H9 (cell line): ENCODE data around the gene ITGAE. TPM values are rescaled to one million over a fixed set of nuclear protein-coding genes. Genes with fewer than 3 reads are reported as not detected.

Source experiments
- DNase-seq: peaks from one replicate; pipeline ENCODE4 v3.0.0-alpha.2; 2017
- H2AFZ ChIP-seq: one replicate; pipeline ENCODE4 v1.6.1; 2013; ENCODE audit warnings: mild to moderate bottlenecking, low read length, control low read depth, moderate library complexity
- H2AK5ac ChIP-seq: 2 replicates; pipeline ENCODE4 v1.6.1; 2013; ENCODE audit warnings: low read length, control low read depth, mixed read lengths; ENCODE audit not compliant: insufficient read length
- H2BK120ac ChIP-seq: one replicate; pipeline ENCODE4 v1.6.1; 2013; ENCODE audit warnings: low read depth, mild to moderate bottlenecking, low read length, control low read depth, inconsistent platforms; ENCODE audit not compliant: poor library complexity, severe bottlenecking
- H2BK12ac ChIP-seq: 2 replicates; pipeline ENCODE4 v1.6.1; 2013; ENCODE audit warnings: low read length, control low read depth, mixed read lengths, low read depth; ENCODE audit not compliant: insufficient read length
- H2BK15ac ChIP-seq: 2 replicates; pipeline ENCODE4 v1.6.1; 2013; ENCODE audit warnings: low read depth, low read length, control low read depth
- H2BK20ac ChIP-seq: one replicate; pipeline ENCODE4 v1.6.1; 2013; ENCODE audit warnings: low read depth, mild to moderate bottlenecking, low read length, control low read depth, inconsistent platforms; ENCODE audit not compliant: poor library complexity, severe bottlenecking
- H2BK5ac ChIP-seq: 2 replicates; pipeline ENCODE4 v1.6.1; 2013; ENCODE audit warnings: low read length, control low read depth, mixed read lengths; ENCODE audit not compliant: insufficient read length
- H3K14ac ChIP-seq: 2 replicates; pipeline ENCODE4 v1.6.1; 2013; ENCODE audit warnings: low read length, control low read depth; ENCODE audit not compliant: insufficient read depth
- H3K18ac ChIP-seq: 2 replicates; pipeline ENCODE4 v1.6.1; 2013; ENCODE audit warnings: low read depth, mild to moderate bottlenecking, mixed read lengths, low read length, control low read depth; ENCODE audit not compliant: insufficient read length
- H3K23ac ChIP-seq: 2 replicates; pipeline ENCODE4 v1.6.1; 2013; ENCODE audit warnings: low read length, control low read depth, mixed read lengths, low read depth; ENCODE audit not compliant: insufficient read length
- H3K23me2 ChIP-seq: 2 replicates; pipeline ENCODE4 v1.6.1; 2013; ENCODE audit warnings: low read depth, mild to moderate bottlenecking, mixed read lengths, low read length, control low read depth; ENCODE audit not compliant: insufficient read length, poor library complexity, severe bottlenecking
- H3K27ac ChIP-seq: 2 replicates; pipeline ENCODE4 v1.5.1; 2013; ENCODE audit warnings: low read length, control low read depth, mixed read lengths, low read depth; ENCODE audit not compliant: insufficient read length
- H3K27me3 ChIP-seq: 2 replicates; pipeline ENCODE4 v1.6.1; 2013; ENCODE audit warnings: low read length, control low read depth, inconsistent platforms; ENCODE audit not compliant: insufficient read depth
- H3K4ac ChIP-seq: 2 replicates; pipeline ENCODE4 v1.6.1; 2013; ENCODE audit warnings: low read depth, mild to moderate bottlenecking, control low read depth, inconsistent platforms, low read length, moderate library complexity
- H3K4me1 ChIP-seq: 2 replicates; pipeline ENCODE4 v1.6.1; 2013; ENCODE audit warnings: low read length, control low read depth, inconsistent platforms; ENCODE audit not compliant: insufficient read depth
- H3K4me2 ChIP-seq: 2 replicates; pipeline ENCODE4 v1.6.1; 2013; ENCODE audit warnings: low read length, control low read depth, mixed read lengths; ENCODE audit not compliant: insufficient read length, insufficient read depth
- H3K56ac ChIP-seq: 2 replicates; pipeline ENCODE4 v1.6.1; 2013; ENCODE audit warnings: low read depth, mild to moderate bottlenecking, mixed read lengths, low read length, control low read depth; ENCODE audit not compliant: insufficient read length
- H3K79me1 ChIP-seq: 2 replicates; pipeline ENCODE4 v1.6.1; 2013; ENCODE audit warnings: low read depth, mild to moderate bottlenecking, moderate library complexity, low read length, control low read depth, inconsistent platforms; ENCODE audit not compliant: insufficient read depth, poor library complexity, severe bottlenecking
- H3K79me2 ChIP-seq: 2 replicates; pipeline ENCODE4 v1.6.1; 2013; ENCODE audit warnings: low read length, control low read depth, inconsistent platforms; ENCODE audit not compliant: insufficient read depth
- H3K9ac ChIP-seq: 2 replicates; pipeline ENCODE4 v1.6.1; 2013; ENCODE audit warnings: low read length, control low read depth, mixed read lengths; ENCODE audit not compliant: insufficient read length; ENCODE audit errors: extremely low read depth
- H3K9me3 ChIP-seq: one replicate; pipeline ENCODE4 v1.6.1; 2013; ENCODE audit warnings: low read depth, low read length, inconsistent platforms; ENCODE audit not compliant: control insufficient read depth
- H3T11ph ChIP-seq: one replicate; pipeline ENCODE4 v1.6.1; 2013; ENCODE audit warnings: mild to moderate bottlenecking, low read length, control low read depth, inconsistent platforms
- H4K20me1 ChIP-seq: one replicate; pipeline ENCODE4 v1.6.1; 2013; ENCODE audit not compliant: control insufficient read depth, insufficient read length, insufficient read depth
- H4K5ac ChIP-seq: 2 replicates; pipeline ENCODE4 v1.6.1; 2013; ENCODE audit warnings: low read depth, mild to moderate bottlenecking, mixed read lengths, low read length, control low read depth; ENCODE audit not compliant: insufficient read length
- H4K8ac ChIP-seq: replicated peaks from 2 replicates; pipeline ENCODE4 v1.6.1; 2013; ENCODE audit warnings: low read length, control low read depth, mixed read lengths, low read depth; ENCODE audit not compliant: insufficient read length
- H4K91ac ChIP-seq: 2 replicates; pipeline ENCODE4 v1.6.1; 2013; ENCODE audit warnings: low read depth, mild to moderate bottlenecking, moderate library complexity, mixed read lengths, low read length, control low read depth; ENCODE audit not compliant: insufficient read length
- H3K27ac Mint-ChIP-seq, 3 experiments: 2 replicates in 2 of 3; 3 replicates in 1 of 3; pipeline ENCODE4 v1.8.0; 2020 to 2021; ENCODE audit warnings: mixed read lengths in 3 of 3, mild to moderate bottlenecking in 1 of 3, moderate library complexity in 1 of 3
- H3K27me3 Mint-ChIP-seq: 2 replicates; pipeline ENCODE4 v1.8.0; 2021; ENCODE audit warnings: low read depth, mild to moderate bottlenecking, moderate library complexity, mixed read lengths
- H3K36me3 Mint-ChIP-seq, 3 experiments: 2 replicates in 2 of 3; 3 replicates in 1 of 3; pipeline ENCODE4 v1.8.0; 2020 to 2021; ENCODE audit warnings: low read depth in 3 of 3, mixed read lengths in 3 of 3; ENCODE audit not compliant: insufficient read depth in 1 of 3
- H3K4me1 Mint-ChIP-seq, 2 experiments: 2 replicates each; pipeline ENCODE4 v1.8.0; 2020; ENCODE audit warnings: mixed read lengths in 2 of 2
- H3K4me3 Mint-ChIP-seq, 2 experiments: 2 replicates in 1 of 2; 3 replicates in 1 of 2; pipeline ENCODE4 v1.8.0; 2020 to 2021; ENCODE audit warnings: mild to moderate bottlenecking in 2 of 2, mixed read lengths in 2 of 2, moderate library complexity in 1 of 2
- H3K9me3 Mint-ChIP-seq, 2 experiments: 2 replicates in 1 of 2; 3 replicates in 1 of 2; pipeline ENCODE4 v1.8.0; 2020; ENCODE audit warnings: mild to moderate bottlenecking in 2 of 2, mixed read lengths in 2 of 2, moderate library complexity in 1 of 2
- CTCF ChIP-seq: fragments of 200-600 bp; sonication (generic); conservative IDR thresholded peaks from 3 replicates; pipeline ENCODE4 v1.8.0; 2021; ENCODE audit warnings: antibody characterized with exemption, mild to moderate bottlenecking
- WGBS: extraction: QIAGEN DNeasy Blood & Tissue Kit; methylation state at CpG from one replicate; pipeline ENCODE4 v1.1.7; 2013; ENCODE audit warnings: missing lambda C conversion rate, low lambda C conversion rate, mixed read lengths; ENCODE audit not compliant: insufficient read length; ENCODE audit errors: extremely low coverage; 5-methylcytosine and 5-hydroxymethylcytosine counted together
- total RNA-seq: library from RNA; stranded (reverse); gene quantifications from 2 replicates; pipeline ENCODE4 v1.2.1, GENCODE V29; 2021

The ITGAE gene
- total RNA-seq, 1 experiment from 2014 or later, result 23.5 TPM

GRCh38 chr17:3678821-3679530, 122.0 kb downstream of the ITGAE start:
- Histone ChIP-seq H3K79me1 (no peaks in the 10 kb centered on the region), H3K4me2 (no peak overlapping the region), H3K23me2 (no peaks in the 10 kb centered on the region), H2BK120ac (no peak overlapping the region), H2BK5ac (no peak overlapping the region), H2AFZ (no peak overlapping the region), H2BK15ac (no peak overlapping the region), H3K9ac (no peak overlapping the region), H2AK5ac (no peak overlapping the region), H4K20me1 (no peaks in the 10 kb centered on the region), H3T11ph (no peak overlapping the region), H4K91ac (no peak overlapping the region), H4K8ac (no peak overlapping the region), H3K56ac (no peak overlapping the region), H3K27ac (no peak overlapping the region), H2BK20ac (no peak overlapping the region), H3K4ac (no peak overlapping the region), H3K4me1 (no peaks in the 10 kb centered on the region), H3K79me2 (no peaks in the 10 kb centered on the region), H3K18ac (no peak overlapping the region), H2BK12ac (no peak overlapping the region), H3K23ac (no peak overlapping the region), H3K14ac (no peak overlapping the region; the same call in 1 of the 2 replicates), H3K9me3 (no peaks in the 10 kb centered on the region), H4K5ac (no peak overlapping the region), H3K27me3 (no peaks in the 10 kb centered on the region)
- Mint-ChIP-seq H3K27me3 (peaks cover 4% of the 10 kb centered on the region; the same call in 1 of the 2 replicates), H3K4me3 (no peak overlapping the region), H3K4me1 (peaks cover 11 to 19% of the 10 kb centered on the region in 2 experiments), H3K36me3 (no peaks in the 10 kb centered on the region; a peak in 1 of 7 replicates), H3K27ac (no peak overlapping the region), H3K9me3 (no peaks in the 10 kb centered on the region)
- no peak for TF ChIP-seq CTCF
- no CpG with 5 or more reads among the region's 27 CpGs for WGBS
- no peak for DNase-seq
